Activated T-helper 1 cell treated with anti-CD3 and anti-CD28 coated beads, Interleukin-12 subunit alpha, Interleukin-12 subunit beta, Interleukin-2, Interleukin-4 antibody, amounts not matched to agents 30 ng/mL and 10 ng/mL and 1 ng/mL, durations not matched to agents 14 hours and 24 hours and 36 hours (primary cell): Measurements from ENCODE around the gene SATB1. TPM values are rescaled to one million over a fixed set of nuclear protein-coding genes. Genes with fewer than 3 reads are reported as not detected.

Experiments
- DNase-seq: peaks from one replicate; pipeline ENCODE4 v3.0.0; 2021; ENCODE audit warnings: low spot score
- H3K27ac Mint-ChIP-seq: one replicate; pipeline ENCODE4 v1.8.0; 2021; ENCODE audit warnings: mild to moderate bottlenecking, mixed read lengths
- H3K27me3 Mint-ChIP-seq: one replicate; pipeline ENCODE4 v1.8.0; 2022; ENCODE audit warnings: mild to moderate bottlenecking, moderate library complexity, mixed read lengths; ENCODE audit not compliant: insufficient read depth
- H3K36me3 Mint-ChIP-seq: one replicate; pipeline ENCODE4 v1.8.0; 2021; ENCODE audit warnings: low read depth, mixed read lengths
- H3K4me1 Mint-ChIP-seq: one replicate; pipeline ENCODE4 v1.8.0; 2021; ENCODE audit warnings: low read depth, mixed read lengths
- H3K4me3 Mint-ChIP-seq: one replicate; pipeline ENCODE4 v1.8.0; 2021; ENCODE audit warnings: mild to moderate bottlenecking, moderate library complexity, mixed read lengths
- H3K9me3 Mint-ChIP-seq: one replicate; pipeline ENCODE4 v1.8.0; 2021; ENCODE audit warnings: mixed read lengths
- intact Hi-C: fragments of 100-400 bp; cut with micrococcal nuclease; formaldehyde crosslinking; loops from one replicate; pipeline ENCODE4 v1.15.1; 2024
- total RNA-seq: library from RNA; stranded (reverse); gene quantifications from 2 replicates; pipeline ENCODE4 v1.2.3, GENCODE V29; 2022

The SATB1 gene
- total RNA-seq, 1 donor from 2014 or later, result 686 TPM

- peaks cover 56% of the 10 kb centered on the region for H3K4me1 Mint-ChIP-seq
- H3K4me3 Mint-ChIP-seq, result no peak overlapping the region
Measured at GRCh38 chr3:18355832-18356231, 69.3 kb downstream of the SATB1 start.

GRCh38 chr3:18354701-18355100 is 70.4 kb downstream of the SATB1 start:
- Mint-ChIP-seq H3K4me3 (no peak overlapping the region), H3K9me3 (no peaks in the 10 kb centered on the region), H3K4me1 (peaks cover 50% of the 10 kb centered on the region), H3K36me3 (peaks cover 68% of the 10 kb centered on the region), H3K27ac (no peak overlapping the region), H3K27me3 (no peaks in the 10 kb centered on the region)
- DNase-seq, result no peak
- intact Hi-C loops, result loop anchor here (5.0 kb wide), 1 partner anchor 633 kb away; no protein-coding TSS in a partner anchor

More at GRCh38 chr3:18355832-18356231, 69.3 kb downstream of the SATB1 start:
- no peak for DNase-seq
- Mint-ChIP-seq H3K9me3 (no peaks in the 10 kb centered on the region), H3K27ac (peak overlapping the region; percentile 44), H3K27me3 (no peaks in the 10 kb centered on the region), H3K36me3 (peaks cover 69% of the 10 kb centered on the region)
- intact Hi-C loops, result loop anchor here (5.0 kb wide), 1 partner anchor 631 kb away; no protein-coding TSS in a partner anchor

GRCh38 chr3:18351823-18352744 is 73.1 kb downstream of the SATB1 start:
- peak overlapping the region; percentile 84 for H3K27ac Mint-ChIP-seq
- H3K36me3 Mint-ChIP-seq, result peaks cover 68% of the 10 kb centered on the region
- H3K9me3 Mint-ChIP-seq, result no peaks in the 10 kb centered on the region
- intact Hi-C loops, result no loop called here
- no peak overlapping the region for H3K4me3 Mint-ChIP-seq
- no peak for DNase-seq
- no peaks in the 10 kb centered on the region for H3K27me3 Mint-ChIP-seq
- peaks cover 41% of the 10 kb centered on the region for H3K4me1 Mint-ChIP-seq

- no peak for DNase-seq
- H3K27ac Mint-ChIP-seq, result peak overlapping the region; percentile 75
- H3K36me3 Mint-ChIP-seq, result peaks cover 71% of the 10 kb centered on the region
- peaks cover 39% of the 10 kb centered on the region for H3K4me1 Mint-ChIP-seq
- intact Hi-C loops, result no loop called here
- H3K4me3 Mint-ChIP-seq, result no peak overlapping the region
- no peaks in the 10 kb centered on the region for H3K9me3 Mint-ChIP-seq
- no peaks in the 10 kb centered on the region for H3K27me3 Mint-ChIP-seq
Measured at GRCh38 chr3:18351069-18351628, 74.0 kb downstream of the SATB1 start.

- intact Hi-C loops, result loop anchor here (1.0 kb wide), 1 partner anchor 9 kb away; no protein-coding TSS in a partner anchor
- H3K27ac Mint-ChIP-seq, result peak overlapping the region; percentile 67
- no peaks in the 10 kb centered on the region for H3K9me3 Mint-ChIP-seq
- H3K27me3 Mint-ChIP-seq, result no peaks in the 10 kb centered on the region
- peaks cover 32% of the 10 kb centered on the region for H3K4me1 Mint-ChIP-seq
- no peak for DNase-seq
- H3K4me3 Mint-ChIP-seq, result no peak overlapping the region
- H3K36me3 Mint-ChIP-seq, result peaks cover 62% of the 10 kb centered on the region
Measured at GRCh38 chr3:18349197-18349798, 75.8 kb downstream of the SATB1 start.

- H3K4me1 Mint-ChIP-seq, result peaks cover 24% of the 10 kb centered on the region
- intact Hi-C loops, result no loop called here
- H3K9me3 Mint-ChIP-seq, result no peaks in the 10 kb centered on the region
- peaks cover 4% of the 10 kb centered on the region for H3K27me3 Mint-ChIP-seq
- H3K36me3 Mint-ChIP-seq, result peaks cover 34% of the 10 kb centered on the region
- no peak for DNase-seq
- no peak overlapping the region for H3K4me3 Mint-ChIP-seq
- peak overlapping the region; percentile 29 for H3K27ac Mint-ChIP-seq
Measured at GRCh38 chr3:18346097-18346496, 79.0 kb downstream of the SATB1 start.

- Mint-ChIP-seq H3K9me3 (no peaks in the 10 kb centered on the region), H3K27ac (peak overlapping the region; percentile 47), H3K4me1 (peaks cover 20% of the 10 kb centered on the region), H3K4me3 (no peak overlapping the region), H3K27me3 (peaks cover 4% of the 10 kb centered on the region), H3K36me3 (peaks cover 25% of the 10 kb centered on the region)
- no peak for DNase-seq
- intact Hi-C loops, result no loop called here
Measured at GRCh38 chr3:18345015-18345367, 80.1 kb downstream of the SATB1 start.

GRCh38 chr3:18344306-18345014 is 80.7 kb downstream of the SATB1 start:
- Mint-ChIP-seq H3K4me3 (no peak overlapping the region), H3K4me1 (peaks cover 15% of the 10 kb centered on the region), H3K27me3 (peaks cover 4% of the 10 kb centered on the region), H3K9me3 (no peaks in the 10 kb centered on the region), H3K27ac (no peak overlapping the region), H3K36me3 (peaks cover 20% of the 10 kb centered on the region)
- no peak for DNase-seq
- intact Hi-C loops, result no loop called here

GRCh38 chr3:18343809-18344208 is 81.3 kb downstream of the SATB1 start:
- Mint-ChIP-seq H3K36me3 (peaks cover 13% of the 10 kb centered on the region), H3K27ac (no peak overlapping the region), H3K27me3 (peaks cover 4% of the 10 kb centered on the region), H3K9me3 (no peaks in the 10 kb centered on the region), H3K4me1 (peaks cover 8% of the 10 kb centered on the region), H3K4me3 (no peak overlapping the region)
- DNase-seq, result no peak
- intact Hi-C loops, result no loop called here

- H3K36me3 Mint-ChIP-seq, result peaks cover 6% of the 10 kb centered on the region
- peaks cover 15% of the 10 kb centered on the region for H3K4me1 Mint-ChIP-seq
- H3K27me3 Mint-ChIP-seq, result peaks cover 4% of the 10 kb centered on the region
- intact Hi-C loops, result no loop called here
- no peak overlapping the region for H3K4me3 Mint-ChIP-seq
- no peaks in the 10 kb centered on the region for H3K9me3 Mint-ChIP-seq
- H3K27ac Mint-ChIP-seq, result no peak overlapping the region
- DNase-seq, result no peak
Measured at GRCh38 chr3:18338827-18339514, 86.2 kb downstream of the SATB1 start.

GRCh38 chr3:18337231-18337630 is 87.9 kb downstream of the SATB1 start:
- Mint-ChIP-seq H3K9me3 (peaks cover 6% of the 10 kb centered on the region), H3K4me1 (peaks cover 15% of the 10 kb centered on the region)
- intact Hi-C loops, result no loop called here

More at GRCh38 chr3:18337231-18337630, 87.9 kb downstream of the SATB1 start:
- DNase-seq, result no peak
- H3K4me3 Mint-ChIP-seq, result no peak overlapping the region
- H3K27ac Mint-ChIP-seq, result no peak overlapping the region
- H3K36me3 Mint-ChIP-seq, result peaks cover 6% of the 10 kb centered on the region
- peaks cover under 1% of the 10 kb centered on the region for H3K27me3 Mint-ChIP-seq
